HL-60 (cell line): ENCODE results near the gene VPS11.
"Not testable (repeated sequence)": the region's sequence is repeated elsewhere in the genome, so short reads cannot be mapped to it uniquely, and the experiment has no call there.

Source experiments
- DNase-seq, 2 experiments: peaks; one replicate each; pipeline ENCODE4 v3.0.0-alpha.2; 2010 to 2020; ENCODE audit warnings: low read depth in 1 of 2, low spot score in 1 of 2
- H3K27ac ChIP-seq: fragments of 250-450 bp; sonication (Bioruptor Pico); replicated peaks from 2 replicates; pipeline ENCODE4 v1.5.1; 2020; ENCODE audit warnings: mild to moderate bottlenecking, moderate library complexity
- H3K27me3 ChIP-seq: fragments of 250-450 bp; sonication (Bioruptor Pico); 2 replicates; pipeline ENCODE4 v1.5.1; 2021; ENCODE audit warnings: mild to moderate bottlenecking, moderate library complexity; ENCODE audit not compliant: insufficient read depth, poor library complexity, severe bottlenecking
- H3K4me3 ChIP-seq: replicated peaks from 2 replicates; pipeline ENCODE4 v1.5.1; 2011; ENCODE audit warnings: mild to moderate bottlenecking, control low read depth, low read length; ENCODE audit not compliant: insufficient read depth
- GABPA ChIP-seq: IDR thresholded peaks from 2 replicates; pipeline ENCODE4 v1.6.1; 2012; ENCODE audit warnings: low read depth
- POLR2AphosphoS5 ChIP-seq: IDR thresholded peaks from 2 replicates; pipeline ENCODE4 v1.6.1; 2012; ENCODE audit warnings: low read depth
- SPI1 ChIP-seq: IDR thresholded peaks from 2 replicates; pipeline ENCODE4 v1.6.1; 2012; ENCODE audit warnings: low read depth, mild to moderate bottlenecking, borderline replicate concordance
- TF ChIP-seq, protein P1 (sequence below): IDR thresholded peaks from one replicate; pipeline ENCODE4 v1.5.1; 2011; ENCODE audit warnings: low read length, control low read depth, inconsistent platforms; ENCODE audit not compliant: insufficient read depth
- TF ChIP-seq, protein P2 (sequence below): IDR thresholded peaks from 2 replicates; pipeline ENCODE4 v1.6.1; 2012; ENCODE audit warnings: low read depth; ENCODE audit not compliant: insufficient replicate concordance

Gene VPS11

DNA sequence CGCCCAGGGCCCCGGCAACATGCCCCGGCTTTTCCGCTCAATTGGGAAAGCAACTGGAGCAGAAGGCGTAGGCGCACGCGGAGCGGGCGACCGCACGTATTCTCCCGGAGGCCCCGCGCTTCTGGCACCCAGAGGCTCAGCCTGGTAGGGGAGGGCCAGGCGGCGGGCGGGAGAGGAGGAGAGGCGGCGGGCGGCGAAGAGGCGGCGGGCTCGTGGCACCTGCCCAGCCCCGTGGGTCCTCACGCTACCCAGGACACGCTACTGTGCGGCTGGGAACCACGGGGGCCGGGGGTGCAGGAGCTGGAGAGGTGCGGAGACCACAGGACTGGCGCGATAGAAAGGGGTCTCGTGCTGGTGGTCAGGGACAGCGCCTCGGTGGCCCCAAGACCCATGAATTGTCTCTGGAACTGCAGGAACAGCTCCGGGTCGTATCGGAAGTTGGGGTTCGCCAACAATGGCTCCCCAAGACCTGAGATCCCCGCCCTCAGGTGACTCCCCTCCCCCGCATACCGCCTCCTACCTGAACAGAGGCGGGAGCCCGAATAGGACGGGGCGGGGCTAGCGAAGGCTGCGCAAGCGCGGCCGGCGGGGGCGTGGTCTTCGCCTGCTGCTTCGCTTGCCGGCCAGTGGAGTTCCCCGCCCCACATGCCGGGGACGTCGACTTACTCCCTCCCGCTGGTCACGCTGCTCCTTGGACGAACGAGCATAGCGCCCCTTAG is 37.1 kb upstream of the VPS11 start, which contains the start of gene SLC37A4:
Gene SLC37A4 (minus strand): TSS at position 549 of the 719 bp plus-strand sequence.
- H3K4me3 ChIP-seq: peak within 1 kb of the TSS; percentile 74
- peak within 1 kb of the TSS; percentile 87 for H3K27ac ChIP-seq
- TF ChIP-seq, protein P1, sequence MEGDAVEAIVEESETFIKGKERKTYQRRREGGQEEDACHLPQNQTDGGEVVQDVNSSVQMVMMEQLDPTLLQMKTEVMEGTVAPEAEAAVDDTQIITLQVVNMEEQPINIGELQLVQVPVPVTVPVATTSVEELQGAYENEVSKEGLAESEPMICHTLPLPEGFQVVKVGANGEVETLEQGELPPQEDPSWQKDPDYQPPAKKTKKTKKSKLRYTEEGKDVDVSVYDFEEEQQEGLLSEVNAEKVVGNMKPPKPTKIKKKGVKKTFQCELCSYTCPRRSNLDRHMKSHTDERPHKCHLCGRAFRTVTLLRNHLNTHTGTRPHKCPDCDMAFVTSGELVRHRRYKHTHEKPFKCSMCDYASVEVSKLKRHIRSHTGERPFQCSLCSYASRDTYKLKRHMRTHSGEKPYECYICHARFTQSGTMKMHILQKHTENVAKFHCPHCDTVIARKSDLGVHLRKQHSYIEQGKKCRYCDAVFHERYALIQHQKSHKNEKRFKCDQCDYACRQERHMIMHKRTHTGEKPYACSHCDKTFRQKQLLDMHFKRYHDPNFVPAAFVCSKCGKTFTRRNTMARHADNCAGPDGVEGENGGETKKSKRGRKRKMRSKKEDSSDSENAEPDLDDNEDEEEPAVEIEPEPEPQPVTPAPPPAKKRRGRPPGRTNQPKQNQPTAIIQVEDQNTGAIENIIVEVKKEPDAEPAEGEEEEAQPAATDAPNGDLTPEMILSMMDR: no peak
- TF ChIP-seq SPI1 (no peak), GABPA (no peak), POLR2AphosphoS5 (peak; percentile 41)
- TF ChIP-seq, protein P2, sequence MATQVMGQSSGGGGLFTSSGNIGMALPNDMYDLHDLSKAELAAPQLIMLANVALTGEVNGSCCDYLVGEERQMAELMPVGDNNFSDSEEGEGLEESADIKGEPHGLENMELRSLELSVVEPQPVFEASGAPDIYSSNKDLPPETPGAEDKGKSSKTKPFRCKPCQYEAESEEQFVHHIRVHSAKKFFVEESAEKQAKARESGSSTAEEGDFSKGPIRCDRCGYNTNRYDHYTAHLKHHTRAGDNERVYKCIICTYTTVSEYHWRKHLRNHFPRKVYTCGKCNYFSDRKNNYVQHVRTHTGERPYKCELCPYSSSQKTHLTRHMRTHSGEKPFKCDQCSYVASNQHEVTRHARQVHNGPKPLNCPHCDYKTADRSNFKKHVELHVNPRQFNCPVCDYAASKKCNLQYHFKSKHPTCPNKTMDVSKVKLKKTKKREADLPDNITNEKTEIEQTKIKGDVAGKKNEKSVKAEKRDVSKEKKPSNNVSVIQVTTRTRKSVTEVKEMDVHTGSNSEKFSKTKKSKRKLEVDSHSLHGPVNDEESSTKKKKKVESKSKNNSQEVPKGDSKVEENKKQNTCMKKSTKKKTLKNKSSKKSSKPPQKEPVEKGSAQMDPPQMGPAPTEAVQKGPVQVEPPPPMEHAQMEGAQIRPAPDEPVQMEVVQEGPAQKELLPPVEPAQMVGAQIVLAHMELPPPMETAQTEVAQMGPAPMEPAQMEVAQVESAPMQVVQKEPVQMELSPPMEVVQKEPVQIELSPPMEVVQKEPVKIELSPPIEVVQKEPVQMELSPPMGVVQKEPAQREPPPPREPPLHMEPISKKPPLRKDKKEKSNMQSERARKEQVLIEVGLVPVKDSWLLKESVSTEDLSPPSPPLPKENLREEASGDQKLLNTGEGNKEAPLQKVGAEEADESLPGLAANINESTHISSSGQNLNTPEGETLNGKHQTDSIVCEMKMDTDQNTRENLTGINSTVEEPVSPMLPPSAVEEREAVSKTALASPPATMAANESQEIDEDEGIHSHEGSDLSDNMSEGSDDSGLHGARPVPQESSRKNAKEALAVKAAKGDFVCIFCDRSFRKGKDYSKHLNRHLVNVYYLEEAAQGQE: no peak
- H3K27me3 ChIP-seq: no peaks in the 10 kb centered on the region
- DNase-seq: peak; percentile 97 to 99

DNA sequence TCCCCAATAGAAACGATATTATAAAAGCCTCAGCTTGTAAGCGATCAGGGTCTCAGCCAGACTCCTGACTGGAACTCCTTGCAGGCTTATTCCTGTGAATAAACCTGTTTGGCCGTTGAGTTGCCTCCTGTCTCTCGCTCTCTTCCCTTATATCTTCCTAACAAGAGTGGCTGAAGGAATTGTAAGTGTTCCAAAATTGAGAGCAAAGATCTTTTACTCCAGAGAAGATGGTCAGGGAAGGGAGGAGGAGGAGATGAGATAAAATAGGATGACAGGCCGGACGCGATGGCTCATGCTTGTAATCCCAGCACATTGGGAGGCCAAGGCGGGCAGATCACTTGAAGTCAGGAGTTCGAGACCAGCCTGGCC is 35.7 kb upstream of the VPS11 start:
- DNase-seq: no peak
- Histone ChIP-seq H3K27ac (no peak overlapping the region), H3K4me3 (no peak overlapping the region), H3K27me3 (no peaks in the 10 kb centered on the region)
- TF ChIP-seq POLR2AphosphoS5 (no peak), GABPA (no peak), SPI1 (no peak)
- TF ChIP-seq, protein P2: no peak
- TF ChIP-seq, protein P1: no peak

DNA sequence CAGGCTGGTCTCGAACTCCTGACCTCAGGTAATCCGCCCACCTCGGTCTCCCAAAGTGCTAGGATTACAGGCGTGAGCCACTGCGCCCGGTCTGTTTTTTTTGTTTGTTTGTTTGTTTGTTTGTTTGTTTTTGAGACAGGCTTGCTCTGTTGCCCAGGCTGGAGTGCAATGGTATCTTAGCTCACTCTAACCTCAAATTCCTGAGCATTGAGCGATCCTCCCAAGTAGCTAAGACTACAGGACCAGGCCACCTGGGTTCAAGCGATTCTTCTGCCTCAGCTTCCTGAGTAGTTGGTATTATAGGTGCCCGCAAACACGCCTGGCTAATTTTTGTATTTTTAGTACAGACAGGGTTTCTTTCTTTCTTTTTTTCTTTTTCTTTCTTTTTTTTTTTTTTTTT is 34.2 kb upstream of the VPS11 start:
- not testable (repeated sequence) for DNase-seq

DNA sequence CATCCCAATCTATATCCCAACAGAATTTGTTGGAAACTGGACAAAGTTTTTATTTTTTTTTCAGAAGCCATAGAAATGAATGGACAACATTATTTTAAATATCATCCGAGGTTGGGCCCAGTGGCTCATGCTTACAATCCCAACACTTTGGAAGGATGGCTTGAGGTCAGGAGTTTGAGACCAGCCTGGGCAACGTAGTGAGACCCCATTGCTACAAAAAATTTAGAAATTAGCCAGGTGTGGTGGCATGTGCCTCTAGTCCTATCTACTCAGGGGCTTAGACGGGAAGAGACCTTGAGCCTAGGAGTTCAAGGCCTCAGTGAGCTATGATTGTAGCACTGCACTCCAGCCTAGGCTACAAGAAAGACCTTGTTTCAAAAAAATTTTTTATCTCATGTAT is 32.8 kb upstream of the VPS11 start:
- H3K4me3 ChIP-seq: no peak overlapping the region

More for the DNA sequence above, 34.2 kb upstream of the VPS11 start:
- H3K4me3 ChIP-seq, H3K27me3 ChIP-seq, H3K27ac ChIP-seq: not testable (repeated sequence)

More for the DNA sequence above, 32.8 kb upstream of the VPS11 start:
- H3K27me3 ChIP-seq: no peaks in the 10 kb centered on the region
- TF ChIP-seq, protein P1: no peak
- TF ChIP-seq POLR2AphosphoS5: no peak
- no peak for TF ChIP-seq GABPA
- TF ChIP-seq, protein P2: no peak
- TF ChIP-seq SPI1: no peak
- DNase-seq: no peak
- no peak overlapping the region for H3K27ac ChIP-seq
